MCF 10A (cell line): ENCODE results near the gene PTPRF. TPM values are rescaled to one million over a fixed set of nuclear protein-coding genes. Genes with fewer than 3 reads are reported as not detected.

Experiments used
- BruUV-seq: library from RNA; stranded (reverse); fragments of 400-500 nt; replicated peaks from 2 replicates; lab custom pipeline; 2021; lab: Mats Ljungman, UMichigan
- CTCF ChIA-PET: fragments of 300-600 bp; sonication (Branson Sonifier 250); formaldehyde crosslinking; extraction: SDS; loops from one replicate; lab custom pipeline; 2021; ENCODE audit warnings: antibody characterized with exemption, inconsistent platforms; lab: Yijun Ruan, JAX
- POLR2A ChIA-PET: fragments of 300-600, 350-650 bp; sonication (Branson Sonifier 250); formaldehyde crosslinking; extraction: SDS; loops from one replicate; lab custom pipeline; 2020; ENCODE audit warnings: antibody characterized with exemption, inconsistent platforms; lab: Yijun Ruan, JAX
- DNase-seq: peaks from one replicate; pipeline ENCODE4 v3.0.0-alpha.2; 2018; ENCODE audit not compliant: unreplicated experiment
- H3K27ac Mint-ChIP-seq: one replicate; pipeline ENCODE4 v1.8.0; 2022; ENCODE audit warnings: mild to moderate bottlenecking, low read depth, mixed read lengths; ENCODE audit not compliant: unreplicated experiment
- H3K27me3 Mint-ChIP-seq: one replicate; pipeline ENCODE4 v1.8.0; 2022; ENCODE audit warnings: mixed read lengths; ENCODE audit not compliant: insufficient read depth, unreplicated experiment
- H3K36me3 Mint-ChIP-seq: one replicate; pipeline ENCODE4 v1.8.0; 2022; ENCODE audit warnings: mild to moderate bottlenecking, moderate library complexity, mixed read lengths; ENCODE audit not compliant: insufficient read depth, unreplicated experiment
- H3K4me1 Mint-ChIP-seq: one replicate; pipeline ENCODE4 v1.8.0; 2022; ENCODE audit warnings: mixed read lengths; ENCODE audit not compliant: insufficient read depth, unreplicated experiment
- H3K4me3 Mint-ChIP-seq: one replicate; pipeline ENCODE4 v1.8.0; 2022; ENCODE audit warnings: mild to moderate bottlenecking, moderate library complexity, mixed read lengths; ENCODE audit not compliant: unreplicated experiment
- H3K9me3 Mint-ChIP-seq: one replicate; pipeline ENCODE4 v1.8.0; 2022; ENCODE audit warnings: mixed read lengths; ENCODE audit not compliant: unreplicated experiment
- intact Hi-C: fragments of 100-400 bp; cut with micrococcal nuclease; formaldehyde crosslinking; loops from 2 replicates; pipeline ENCODE4 v1.14.1; 2022
- total RNA-seq: library from RNA; stranded (reverse); gene quantifications from 2 replicates; pipeline ENCODE4 v1.2.3, GENCODE V29; 2022
- TF ChIP-seq, protein P1 (sequence below): fragments of 200-600 bp; IDR thresholded peaks from one replicate; pipeline ENCODE4 v1.8.0; 2022; ENCODE audit warnings: antibody characterized with exemption, mild to moderate bottlenecking; ENCODE audit not compliant: unreplicated experiment

Gene PTPRF
- total RNA-seq, 1 experiment from 2014 or later, result 67.2 TPM

DNA sequence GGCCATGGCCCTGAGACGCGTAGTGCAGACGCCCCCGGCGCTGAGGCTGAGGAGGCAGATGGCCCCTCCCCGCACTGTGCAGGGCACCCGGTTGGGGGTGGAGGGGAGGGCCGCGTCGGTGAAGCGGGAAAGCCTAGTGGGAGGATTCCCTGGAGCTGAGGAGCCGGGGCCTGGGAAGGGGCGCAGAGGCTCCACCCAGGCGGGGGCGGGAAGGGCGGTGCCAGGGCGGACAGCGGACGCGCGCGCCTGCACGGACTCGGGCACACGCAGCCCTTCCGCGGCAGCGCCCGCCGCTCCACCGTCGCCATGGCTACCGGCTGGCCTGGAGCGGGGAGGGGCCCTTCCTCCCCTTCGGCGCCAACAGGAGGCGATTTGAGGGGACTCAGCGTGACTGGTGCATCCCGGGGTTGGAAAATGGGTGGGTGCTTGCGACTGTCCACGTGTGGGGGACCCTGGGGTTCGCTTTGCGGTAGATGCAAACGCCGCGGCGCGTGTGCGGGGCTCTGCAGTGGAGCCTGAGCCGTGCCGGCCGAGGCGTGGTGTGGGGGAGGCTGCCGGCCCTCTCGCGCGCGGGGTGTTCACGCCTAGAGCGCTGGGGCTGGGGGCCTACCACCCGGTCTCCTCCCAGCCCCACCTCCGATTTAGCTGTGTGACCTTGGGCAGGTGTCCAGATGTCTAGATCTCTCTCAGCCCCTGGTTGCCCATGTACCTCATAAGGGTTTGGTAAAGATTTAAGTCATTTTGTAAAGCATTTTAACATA, 35.1 kb downstream of the PTPRF start:
- H3K4me3 Mint-ChIP-seq, result no peak overlapping the region
- BruUV-seq, result no TSS peak
- no peak for DNase-seq
- intact Hi-C loops, result no loop called here
- CTCF ChIA-PET, result interaction anchor here (0.6 kb wide), 1 partner anchor 11 kb away, joined by 3 read pairs; no protein-coding TSS in a partner anchor
- peaks cover 12% of the 10 kb centered on the region for H3K36me3 Mint-ChIP-seq
- H3K4me1 Mint-ChIP-seq, result no peaks in the 10 kb centered on the region
- H3K27me3 Mint-ChIP-seq, result no peaks in the 10 kb centered on the region
- TF ChIP-seq, protein P1, sequence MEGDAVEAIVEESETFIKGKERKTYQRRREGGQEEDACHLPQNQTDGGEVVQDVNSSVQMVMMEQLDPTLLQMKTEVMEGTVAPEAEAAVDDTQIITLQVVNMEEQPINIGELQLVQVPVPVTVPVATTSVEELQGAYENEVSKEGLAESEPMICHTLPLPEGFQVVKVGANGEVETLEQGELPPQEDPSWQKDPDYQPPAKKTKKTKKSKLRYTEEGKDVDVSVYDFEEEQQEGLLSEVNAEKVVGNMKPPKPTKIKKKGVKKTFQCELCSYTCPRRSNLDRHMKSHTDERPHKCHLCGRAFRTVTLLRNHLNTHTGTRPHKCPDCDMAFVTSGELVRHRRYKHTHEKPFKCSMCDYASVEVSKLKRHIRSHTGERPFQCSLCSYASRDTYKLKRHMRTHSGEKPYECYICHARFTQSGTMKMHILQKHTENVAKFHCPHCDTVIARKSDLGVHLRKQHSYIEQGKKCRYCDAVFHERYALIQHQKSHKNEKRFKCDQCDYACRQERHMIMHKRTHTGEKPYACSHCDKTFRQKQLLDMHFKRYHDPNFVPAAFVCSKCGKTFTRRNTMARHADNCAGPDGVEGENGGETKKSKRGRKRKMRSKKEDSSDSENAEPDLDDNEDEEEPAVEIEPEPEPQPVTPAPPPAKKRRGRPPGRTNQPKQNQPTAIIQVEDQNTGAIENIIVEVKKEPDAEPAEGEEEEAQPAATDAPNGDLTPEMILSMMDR, result no peak
- POLR2A ChIA-PET, result no interaction called here
- no peak overlapping the region for H3K27ac Mint-ChIP-seq
- no peaks in the 10 kb centered on the region for H3K9me3 Mint-ChIP-seq

DNA sequence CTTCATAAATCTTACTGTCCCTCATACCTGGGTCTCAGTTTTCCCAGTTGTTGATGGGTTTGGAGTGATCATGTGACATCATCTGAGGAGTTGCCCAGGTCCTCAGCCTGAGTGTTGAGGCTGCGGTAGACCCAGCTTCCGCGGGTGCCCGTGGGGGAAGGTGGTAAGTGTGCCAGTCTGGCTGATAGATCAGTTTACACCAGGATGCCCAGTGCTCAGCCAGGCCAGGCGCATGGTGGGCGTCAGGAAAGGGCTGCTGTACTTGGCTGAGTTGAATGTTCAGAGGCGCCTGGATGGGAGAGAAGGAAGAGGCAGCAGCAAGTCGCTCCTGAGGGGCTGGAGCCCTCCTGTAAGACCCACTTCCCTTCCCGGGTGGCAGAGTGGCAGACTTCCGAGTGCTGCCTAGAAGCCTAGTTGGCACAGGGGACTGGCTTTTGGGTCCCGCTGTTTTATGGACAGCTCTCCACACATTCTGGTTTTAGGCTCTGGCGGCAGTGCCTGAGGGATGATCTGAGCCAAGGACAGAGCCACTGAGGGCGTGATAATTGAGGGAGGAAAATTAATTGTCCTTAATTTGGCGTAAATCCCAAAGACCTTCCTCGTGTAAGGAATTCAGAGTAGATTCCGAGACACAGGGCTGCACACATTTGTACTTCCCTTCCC, 35.8 kb downstream of the PTPRF start:
- DNase-seq, result no peak
- BruUV-seq, result no TSS peak
- Mint-ChIP-seq H3K27me3 (no peaks in the 10 kb centered on the region), H3K27ac (no peak overlapping the region), H3K4me3 (no peak overlapping the region), H3K9me3 (no peaks in the 10 kb centered on the region), H3K4me1 (no peaks in the 10 kb centered on the region), H3K36me3 (peaks cover 10% of the 10 kb centered on the region)
- intact Hi-C loops, result no loop called here
- ChIA-PET CTCF (no interaction called here), POLR2A (interaction anchor here (0.6 kb wide), 1 partner anchor 197 kb away, joined by 4 read pairs; no protein-coding TSS in a partner anchor)
- TF ChIP-seq, protein P1, result no peak

DNA sequence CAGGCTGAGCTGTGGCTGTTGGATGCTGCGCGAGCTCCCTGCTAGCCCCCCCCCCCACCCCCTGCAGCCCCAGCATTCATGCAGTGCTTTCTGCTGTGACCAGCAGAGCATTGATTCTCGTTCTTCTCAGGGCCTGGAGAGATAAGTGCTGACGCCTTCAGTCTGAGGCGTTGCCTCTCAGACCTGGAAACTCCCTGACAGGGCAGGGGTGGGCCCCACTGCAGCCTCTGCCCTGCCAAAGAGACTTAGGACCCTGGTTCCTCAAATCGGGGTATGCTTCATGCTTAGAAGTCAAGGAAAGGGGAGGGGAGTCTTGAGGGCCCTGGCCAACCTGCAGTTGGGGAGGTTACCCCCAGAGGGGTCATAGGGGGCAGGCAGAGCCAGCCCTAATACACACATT, 38.5 kb downstream of the PTPRF start:
- H3K4me1 Mint-ChIP-seq, result no peaks in the 10 kb centered on the region
- H3K4me3 Mint-ChIP-seq, result no peak overlapping the region
- TF ChIP-seq, protein P1, result no peak
- H3K9me3 Mint-ChIP-seq, result no peaks in the 10 kb centered on the region
- no peaks in the 10 kb centered on the region for H3K36me3 Mint-ChIP-seq
- H3K27ac Mint-ChIP-seq, result no peak overlapping the region
- no TSS peak for BruUV-seq
- H3K27me3 Mint-ChIP-seq, result no peaks in the 10 kb centered on the region
- intact Hi-C loops, result no loop called here
- CTCF ChIA-PET, result no interaction called here
- POLR2A ChIA-PET, result interaction anchor here (0.7 to 1.0 kb wide), 2 partner anchors 13 to 19 kb away, joined by 3 read pairs; no protein-coding TSS in a partner anchor
- DNase-seq, result no peak

DNA sequence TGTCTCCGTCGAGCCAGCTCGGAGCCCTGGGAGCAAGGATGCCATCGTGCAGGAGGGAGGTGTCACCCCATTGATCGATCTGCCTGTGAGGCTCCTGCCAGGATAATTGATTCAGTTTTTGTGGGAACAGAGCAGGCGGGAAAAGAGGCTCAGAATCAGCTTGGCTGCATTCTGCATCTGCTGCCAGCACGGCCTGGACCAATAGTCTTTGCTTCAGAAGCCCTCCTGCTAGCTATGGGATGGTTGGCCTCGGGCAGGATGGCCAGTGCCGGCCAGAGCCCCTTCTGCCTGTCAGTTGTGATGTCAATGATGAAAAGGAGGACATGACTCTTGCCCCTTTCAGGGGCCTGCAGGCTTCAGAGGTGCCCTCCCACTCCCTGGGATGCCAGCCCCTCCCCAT, 39.6 kb downstream of the PTPRF start:
- Mint-ChIP-seq H3K36me3 (peaks cover 5% of the 10 kb centered on the region), H3K9me3 (no peaks in the 10 kb centered on the region), H3K4me1 (no peaks in the 10 kb centered on the region), H3K27ac (no peak overlapping the region), H3K27me3 (no peaks in the 10 kb centered on the region), H3K4me3 (no peak overlapping the region)
- no peak for DNase-seq
- ChIA-PET CTCF (no interaction called here), POLR2A (no interaction called here)
- no TSS peak for BruUV-seq
- intact Hi-C loops, result no loop called here
- TF ChIP-seq, protein P1, result no peak
